HG03108 (cell line): Measurements from ENCODE around the gene DGCR8.
"Not testable (repeated sequence)": the region's sequence is repeated elsewhere in the genome, so short reads cannot be mapped to it uniquely, and the experiment has no call there.

Source experiments
- ATAC-seq: cut with Tn5 transposase; IDR thresholded peaks from one replicate; pipeline ENCODE4 v1.9.1; 2021; ENCODE audit warnings: moderate library complexity; ENCODE audit not compliant: unreplicated experiment

Gene DGCR8

DNA sequence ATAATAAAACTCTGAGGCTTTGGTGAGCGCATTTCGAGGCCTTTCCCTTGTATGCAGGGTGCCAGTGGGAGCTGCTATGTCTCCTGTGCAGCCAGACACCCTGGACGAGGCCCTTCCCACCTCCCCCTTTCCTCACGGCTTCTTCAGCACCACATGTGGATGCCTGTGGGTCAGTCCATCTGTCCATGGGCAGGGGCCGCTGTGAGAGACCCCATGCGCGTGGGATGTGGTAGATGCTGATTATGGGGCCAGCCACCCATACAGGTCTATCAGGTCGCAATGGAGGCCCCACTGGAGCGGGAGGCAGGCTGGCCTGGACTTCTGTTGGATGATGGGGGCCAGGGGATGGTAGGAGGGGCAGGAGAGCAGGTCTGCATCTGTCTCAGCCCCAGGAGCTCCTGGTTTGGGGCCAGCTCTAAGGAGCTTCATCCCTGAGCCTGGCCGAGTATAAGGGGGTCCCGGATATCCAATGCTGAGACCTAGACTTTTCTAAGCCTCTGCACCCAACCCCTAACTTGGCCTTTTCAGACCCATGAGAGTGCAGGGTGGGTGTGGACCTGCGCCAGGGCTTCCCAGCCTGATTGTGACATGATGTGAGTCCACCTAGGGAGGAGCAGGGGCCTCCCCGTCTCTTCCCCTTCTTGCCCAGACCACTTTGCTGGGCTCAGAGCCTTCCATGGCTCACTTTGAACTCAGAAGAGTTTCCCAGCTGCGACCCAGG is 14.0 kb upstream of the DGCR8 start:
- ATAC-seq, result no peak

DNA sequence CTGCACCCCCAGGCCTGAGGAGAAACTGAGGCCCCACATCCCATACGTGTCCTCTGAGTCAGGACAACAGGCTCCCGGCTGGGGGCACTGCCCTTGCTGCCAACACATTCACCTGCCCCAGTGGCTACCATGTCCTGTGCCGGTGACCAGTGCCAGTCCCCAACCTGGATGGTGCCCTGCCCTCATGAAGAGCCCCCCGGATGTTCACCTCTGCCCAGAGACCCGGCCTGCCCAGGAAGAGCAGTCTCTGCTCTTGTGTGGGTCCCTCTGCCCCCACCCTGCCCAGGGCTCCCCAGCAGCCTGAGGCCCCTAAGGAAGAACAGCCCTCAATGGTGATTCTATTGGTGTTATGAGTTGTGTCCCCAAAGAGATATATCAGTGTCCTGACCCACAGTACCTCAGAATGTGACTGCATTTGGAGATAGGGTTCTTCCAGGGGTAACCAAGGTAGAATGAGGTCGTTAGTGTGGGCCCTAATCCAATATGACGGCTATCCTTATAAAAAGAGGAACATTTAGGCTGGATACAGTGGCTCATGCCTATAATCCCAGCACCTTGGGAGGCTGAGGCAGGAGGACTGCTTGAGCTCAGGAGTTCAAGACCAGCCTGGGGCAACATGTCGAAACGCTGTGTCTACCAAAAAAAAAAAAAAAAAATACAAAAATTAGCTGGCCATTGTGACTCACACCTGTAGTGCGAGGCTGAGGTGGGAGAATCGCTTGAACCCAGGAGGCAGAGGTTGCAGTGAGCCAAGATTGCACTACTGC is 13.2 kb upstream of the DGCR8 start:
- ATAC-seq, result no peak

DNA sequence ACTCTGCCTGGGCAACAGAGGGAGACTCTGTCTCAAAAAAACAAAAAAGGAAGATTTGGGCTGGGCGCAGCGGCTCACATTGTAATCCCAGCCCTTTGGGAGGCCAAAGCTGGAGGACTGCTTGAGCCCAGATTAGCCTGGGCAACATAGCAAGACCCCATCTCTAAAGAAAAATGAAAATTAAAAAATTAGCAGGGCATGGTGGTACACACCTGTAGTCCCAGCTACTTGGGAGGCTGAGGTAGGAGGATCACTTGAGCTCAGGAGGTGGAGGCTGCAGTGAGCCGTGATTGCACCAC is 12.7 kb upstream of the DGCR8 start:
- not testable (repeated sequence) for ATAC-seq

DNA sequence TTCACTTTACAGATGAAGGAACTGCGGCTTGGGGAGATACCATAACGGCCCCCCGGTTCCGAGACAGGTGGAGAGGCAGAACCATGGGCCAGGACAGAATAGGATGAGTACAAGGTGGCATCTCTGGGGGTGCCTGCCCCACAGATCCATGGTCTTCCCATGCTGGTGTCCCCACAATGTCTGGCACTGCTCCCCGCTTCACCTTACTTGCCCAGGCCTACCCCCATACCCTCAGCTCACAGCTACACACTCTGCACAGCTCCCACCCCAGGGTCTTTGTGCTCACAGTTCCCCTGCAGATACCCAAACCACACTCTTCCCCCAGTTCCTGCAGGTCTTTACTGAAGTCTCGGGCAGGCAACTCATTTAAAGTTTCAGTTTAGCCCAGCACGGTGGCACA is 11.4 kb upstream of the DGCR8 start:
- no peak for ATAC-seq

DNA sequence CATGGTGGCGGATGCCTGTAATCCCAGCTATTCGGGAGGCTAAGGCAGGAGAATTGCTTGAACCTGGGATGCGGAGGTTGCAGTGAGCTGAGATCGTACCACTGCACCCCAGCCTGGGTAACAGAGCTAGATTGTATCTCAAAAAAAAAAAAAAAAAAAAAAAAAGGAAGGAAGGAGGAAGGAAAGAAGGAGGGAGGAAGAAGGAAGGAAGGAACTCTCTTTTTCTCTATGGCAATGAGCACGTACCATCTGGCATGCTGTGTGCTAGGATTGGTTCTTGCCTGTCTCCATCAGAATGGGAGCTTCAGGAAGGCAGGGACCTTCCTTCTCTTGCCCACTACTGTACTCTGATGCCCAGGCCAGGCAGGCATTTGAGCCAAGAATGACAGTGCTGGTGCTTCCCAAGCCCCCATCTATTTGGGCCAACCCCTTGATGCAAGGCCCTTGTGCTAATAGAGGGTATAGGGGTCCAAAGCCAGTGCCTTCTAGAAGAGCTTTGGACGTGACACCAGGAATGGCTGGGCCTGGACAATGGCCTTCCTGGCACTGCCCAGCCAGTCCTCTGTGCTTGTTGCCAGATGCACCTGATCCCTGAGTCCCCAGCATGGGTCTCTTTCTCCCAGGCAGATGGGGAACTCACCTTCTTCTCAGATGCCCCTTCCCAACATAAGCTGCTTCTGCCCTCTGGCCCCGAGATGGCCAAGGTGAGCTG is 10.6 kb upstream of the DGCR8 start:
- no peak for ATAC-seq

DNA sequence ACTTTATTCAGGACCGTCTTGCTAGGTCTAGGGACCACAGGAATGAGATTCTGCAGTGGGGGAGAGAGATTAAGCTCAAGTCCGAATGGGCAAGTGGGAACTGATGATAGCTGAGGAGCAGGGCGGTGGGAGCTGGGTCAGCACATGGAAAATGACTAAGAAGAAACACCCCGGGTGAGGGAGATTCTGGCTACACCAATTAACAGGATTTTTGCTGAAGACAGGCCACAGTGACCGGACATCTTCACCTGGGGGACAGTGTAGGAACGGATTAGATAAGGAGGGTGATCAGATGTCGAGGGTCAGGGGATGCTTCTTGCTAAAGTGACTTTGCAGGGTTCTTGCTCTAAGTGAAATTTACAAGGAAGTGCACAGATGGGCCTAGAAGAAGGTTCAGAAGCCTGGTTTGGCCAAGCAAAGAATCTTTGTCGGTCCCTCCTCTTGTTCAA is 8.5 kb upstream of the DGCR8 start:
- ATAC-seq, result no peak

- ATAC-seq, result no peak
These were observed 3.3 kb upstream of the DGCR8 start for GRCh38 chr22:20076627-20077172.

GRCh38 chr22:20080445-20080775 is 369 bp downstream of the DGCR8 start:
- ATAC-seq, result peak; percentile 52

DNA sequence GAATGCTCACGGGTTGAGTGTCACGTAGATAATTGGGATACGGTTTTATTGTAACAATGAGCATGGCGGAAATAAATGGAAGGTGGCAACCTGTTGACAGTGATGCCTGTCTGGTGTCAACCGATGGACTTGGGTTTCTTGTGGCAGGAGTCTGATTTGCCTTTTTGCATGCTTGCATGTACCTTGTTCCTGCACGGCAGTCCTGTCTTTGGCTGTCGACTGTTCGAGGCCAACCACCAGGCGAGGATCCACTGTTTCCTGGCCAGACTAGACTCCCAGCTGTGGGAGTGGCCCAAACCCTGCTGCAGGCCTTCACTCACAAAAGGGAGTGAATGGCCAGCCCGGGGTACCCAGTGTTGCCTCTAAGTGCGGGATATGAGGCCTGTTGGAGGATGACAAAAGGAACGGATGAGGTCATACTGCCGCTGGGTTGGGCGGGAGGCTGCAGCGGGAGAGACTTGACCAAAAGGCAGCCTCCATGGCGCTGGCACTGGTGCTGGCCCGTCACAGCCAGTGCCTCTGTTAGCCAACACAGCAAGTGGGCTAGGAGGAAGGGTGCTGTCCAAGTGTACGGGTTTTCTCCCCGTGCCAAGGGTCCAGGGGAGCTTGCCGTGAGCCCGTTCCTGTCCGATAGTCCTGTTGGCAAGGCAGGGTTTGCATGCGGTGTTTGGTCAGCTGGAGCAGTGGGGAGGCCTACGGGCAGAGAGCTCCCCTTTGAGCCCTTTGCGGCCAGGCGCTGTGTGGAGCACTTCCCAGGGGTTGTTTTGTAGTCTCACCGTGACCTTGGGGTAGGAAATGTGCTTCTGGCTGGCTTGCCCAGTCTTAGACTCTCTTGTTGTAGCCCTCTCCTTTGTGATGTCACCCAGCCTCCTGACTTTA is 974 bp downstream of the DGCR8 start:
- ATAC-seq, result no peak

GRCh38 chr22:20083157-20083890 is 3.3 kb downstream of the DGCR8 start:
- ATAC-seq, result no peak

DNA sequence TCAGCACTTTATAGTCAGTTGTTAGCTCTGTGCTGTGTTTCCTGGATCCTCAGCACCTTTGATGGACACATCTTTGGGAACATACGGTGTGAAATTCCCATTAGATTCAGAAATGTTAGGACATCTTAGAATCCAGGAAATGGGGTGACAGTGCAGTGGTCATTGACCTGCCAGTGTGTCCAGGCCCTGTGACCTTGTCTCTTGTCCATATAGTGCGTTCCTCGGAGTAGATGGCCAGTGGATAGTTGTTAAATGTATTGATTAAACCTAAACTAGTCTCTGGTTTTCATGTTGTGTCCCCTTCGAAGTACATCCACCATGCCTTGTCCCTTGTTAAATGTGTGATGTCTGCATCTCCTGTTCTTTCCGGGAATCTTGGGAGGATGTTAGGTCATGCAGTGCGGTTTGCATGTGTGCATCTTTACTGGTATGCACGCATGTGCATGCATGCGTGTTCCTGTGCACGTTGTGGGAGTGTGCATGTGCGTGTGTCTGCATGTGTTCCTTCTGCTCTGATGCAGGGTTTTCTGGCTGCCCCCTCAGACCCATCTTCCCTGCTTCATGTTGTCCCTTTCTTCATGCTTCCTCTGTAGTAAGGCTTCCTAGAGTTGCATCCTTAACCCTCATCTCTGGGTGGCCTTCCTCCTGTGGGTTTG is 4.0 kb downstream of the DGCR8 start:
- ATAC-seq, result no peak

DNA sequence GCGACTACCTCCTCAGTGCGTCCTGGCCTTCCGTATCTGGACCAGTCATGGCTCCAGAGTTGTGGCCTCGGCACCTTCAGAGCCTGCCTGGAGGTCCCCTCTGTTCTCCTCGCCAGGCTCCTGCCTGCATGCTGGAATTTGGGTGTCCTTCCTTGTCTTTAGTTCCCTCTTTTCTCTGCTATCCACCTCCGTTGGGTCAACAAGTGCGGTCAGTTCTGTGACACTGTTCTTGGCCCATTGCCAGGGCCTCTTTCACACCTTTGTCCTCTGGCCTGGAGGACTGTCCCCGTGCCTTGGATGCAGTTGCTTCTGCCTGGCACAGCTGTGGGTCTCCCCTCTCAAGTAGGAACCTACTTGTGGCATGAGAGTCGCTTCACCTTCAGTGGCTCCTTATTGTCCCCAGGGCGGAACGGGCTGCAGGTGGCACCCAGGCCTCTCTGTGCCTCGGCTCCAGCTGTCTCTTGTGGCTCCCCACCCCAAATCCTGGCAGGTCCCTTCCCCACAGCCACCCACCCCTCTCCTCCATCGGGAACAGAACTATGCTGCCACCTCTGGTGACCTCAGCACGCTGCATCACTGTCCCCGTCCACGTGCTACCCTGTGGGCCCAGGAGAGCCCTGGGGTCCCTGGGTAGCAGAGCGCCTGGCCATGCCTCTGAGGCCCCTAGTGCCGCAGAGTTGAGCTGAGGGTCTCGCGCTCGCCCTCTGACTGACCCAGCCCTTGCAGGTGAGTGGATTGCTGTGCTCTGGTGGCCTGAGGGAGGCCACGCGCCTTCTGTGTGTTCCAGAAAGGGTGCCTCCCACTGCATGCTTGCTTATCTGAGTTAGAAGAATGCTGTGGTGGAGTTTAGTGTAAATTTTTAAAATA is 4.7 kb downstream of the DGCR8 start:
- no peak for ATAC-seq

DNA sequence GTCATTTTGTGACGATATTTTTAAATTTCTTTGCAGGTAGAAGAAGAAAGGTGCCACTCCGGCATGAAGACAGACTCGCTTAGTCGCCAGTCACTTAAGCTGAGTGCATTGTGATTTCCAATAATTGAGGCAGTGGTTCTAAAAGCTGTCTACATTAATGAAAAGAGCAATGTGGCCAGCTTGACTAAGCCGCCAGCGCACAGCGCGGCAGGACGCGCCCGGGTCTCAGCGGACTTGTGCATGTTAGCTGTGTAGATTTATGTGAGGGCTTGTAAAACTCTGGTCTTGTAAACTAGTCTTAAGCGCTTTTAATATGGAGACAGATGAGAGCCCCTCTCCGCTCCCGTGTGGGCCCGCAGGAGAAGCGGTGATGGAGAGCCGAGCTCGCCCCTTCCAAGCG is 5.6 kb downstream of the DGCR8 start:
- ATAC-seq, result no peak

DNA sequence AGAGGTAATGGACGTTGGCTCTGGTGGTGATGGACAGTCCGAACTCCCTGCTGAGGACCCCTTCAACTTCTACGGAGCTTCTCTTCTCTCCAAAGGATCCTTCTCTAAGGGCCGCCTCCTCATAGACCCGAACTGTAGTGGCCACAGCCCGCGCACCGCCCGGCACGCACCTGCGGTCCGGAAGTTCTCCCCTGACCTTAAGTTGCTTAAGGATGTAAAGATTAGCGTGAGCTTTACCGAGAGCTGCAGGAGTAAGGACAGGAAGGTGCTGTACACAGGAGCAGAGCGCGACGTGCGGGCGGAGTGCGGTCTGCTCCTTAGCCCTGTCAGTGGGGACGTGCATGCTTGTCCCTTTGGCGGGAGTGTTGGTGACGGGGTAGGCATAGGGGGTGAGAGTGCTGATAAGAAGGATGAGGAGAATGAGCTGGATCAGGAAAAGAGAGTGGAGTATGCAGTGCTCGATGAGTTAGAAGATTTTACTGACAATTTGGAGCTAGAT is 6.1 kb downstream of the DGCR8 start:
- ATAC-seq, result no peak

DNA sequence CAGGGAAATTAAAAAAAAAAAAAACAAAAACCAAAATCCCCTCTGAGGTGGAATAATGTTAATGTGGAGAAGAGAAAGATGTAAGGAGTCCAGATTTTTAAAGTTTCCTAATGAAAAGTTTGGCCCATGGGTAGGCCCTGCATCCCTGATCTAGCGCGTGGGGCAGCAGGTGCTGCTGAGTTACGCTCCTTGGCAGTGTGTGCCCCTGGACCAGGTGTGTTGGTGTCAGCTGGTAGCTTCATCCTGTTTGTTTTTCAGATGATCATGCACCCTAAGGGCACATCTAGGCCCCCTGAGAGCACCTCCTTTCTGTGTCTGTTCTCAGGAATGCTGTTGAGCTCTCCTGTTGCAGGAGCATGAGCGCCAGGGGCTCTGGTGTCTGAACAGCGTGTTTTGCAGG is 6.7 kb downstream of the DGCR8 start:
- ATAC-seq, result no peak

GRCh38 chr22:20087319-20088262 is 7.5 kb downstream of the DGCR8 start:
- ATAC-seq, result no peak

- no peak for ATAC-seq
These were observed 8.2 kb downstream of the DGCR8 start for GRCh38 chr22:20088263-20088648.
